HG03095 (cell line): ENCODE measurements around the gene LRMDA.

ENCODE experiments used
- ATAC-seq: cut with Tn5 transposase; IDR thresholded peaks from one replicate; pipeline ENCODE4 v1.9.1; 2021; ENCODE audit warnings: moderate library complexity; ENCODE audit not compliant: unreplicated experiment

Gene LRMDA

GRCh38 chr10:75654772-75655171, 223.3 kb downstream of the LRMDA start:
- ATAC-seq, result no peak

- ATAC-seq, result no peak
Measured at GRCh38 chr10:75655791-75656451, 224.5 kb downstream of the LRMDA start.

GRCh38 chr10:75657351-75657750, 225.9 kb downstream of the LRMDA start:
- ATAC-seq, result no peak

DNA sequence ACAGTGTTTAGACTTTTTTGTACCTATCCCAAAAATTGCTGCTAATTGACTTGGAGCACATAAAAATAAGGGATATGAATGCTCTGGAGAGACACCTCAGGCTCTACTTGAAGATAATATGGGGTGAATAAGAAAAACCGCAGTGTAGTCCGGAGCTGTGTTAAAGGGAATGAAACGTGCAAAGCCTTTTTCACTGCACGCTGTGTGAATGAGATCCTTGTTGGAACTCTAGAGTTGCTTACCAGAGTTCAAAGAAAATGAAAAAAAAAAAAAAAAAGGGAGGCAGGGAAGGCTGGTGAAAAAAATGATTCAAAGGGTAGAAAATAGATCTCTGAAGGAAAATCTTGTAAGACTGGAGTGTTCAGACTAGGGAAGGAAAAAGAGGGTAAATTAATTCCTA, 226.6 kb downstream of the LRMDA start:
- ATAC-seq, result no peak

DNA sequence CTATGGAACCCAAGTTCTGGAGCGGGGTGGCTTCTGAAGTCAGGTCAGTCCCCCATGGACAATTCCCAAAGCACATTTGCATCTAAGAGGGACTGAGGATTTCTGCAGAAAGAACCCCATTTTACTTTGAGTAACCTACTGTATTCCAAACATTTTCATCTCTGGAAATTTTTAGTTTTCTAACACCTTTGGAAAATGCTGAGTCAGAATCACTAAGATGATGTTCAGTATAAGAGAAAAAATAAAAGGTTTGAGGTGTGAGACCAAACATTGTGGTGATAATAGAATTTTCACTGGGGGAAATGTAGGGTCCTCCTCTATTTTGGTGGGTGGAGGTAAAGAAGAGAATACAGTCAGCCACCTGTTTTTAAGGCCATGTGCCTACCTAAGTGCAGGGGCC, 227.1 kb downstream of the LRMDA start:
- ATAC-seq, result no peak

- no peak for ATAC-seq
Measured at GRCh38 chr10:75658915-75659314, 227.5 kb downstream of the LRMDA start.

GRCh38 chr10:75660823-75661222, 229.4 kb downstream of the LRMDA start:
- ATAC-seq, result no peak

DNA sequence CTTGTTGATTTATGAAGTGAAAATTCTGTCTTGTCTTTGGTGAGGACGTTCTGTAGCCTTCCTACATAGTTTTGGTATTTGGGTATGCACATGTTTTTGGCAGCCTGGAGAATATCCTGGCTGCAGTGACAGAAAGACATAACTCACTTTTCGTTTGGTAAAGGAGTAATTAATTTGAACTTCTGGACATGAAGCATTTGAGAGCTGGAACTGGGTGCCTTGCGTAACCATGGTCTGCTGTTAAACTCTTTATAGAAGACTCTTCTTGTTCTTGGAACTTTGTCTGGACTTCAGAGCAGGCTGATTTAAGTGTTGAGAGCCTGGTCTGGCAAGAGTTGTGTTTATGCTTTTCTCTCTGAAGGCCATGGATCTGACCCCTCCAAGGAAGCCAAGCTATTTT, 231.3 kb downstream of the LRMDA start:
- no peak for ATAC-seq

GRCh38 chr10:75663947-75664664, 232.7 kb downstream of the LRMDA start:
- ATAC-seq, result no peak

GRCh38 chr10:75664968-75665367, 233.5 kb downstream of the LRMDA start:
- no peak for ATAC-seq

DNA sequence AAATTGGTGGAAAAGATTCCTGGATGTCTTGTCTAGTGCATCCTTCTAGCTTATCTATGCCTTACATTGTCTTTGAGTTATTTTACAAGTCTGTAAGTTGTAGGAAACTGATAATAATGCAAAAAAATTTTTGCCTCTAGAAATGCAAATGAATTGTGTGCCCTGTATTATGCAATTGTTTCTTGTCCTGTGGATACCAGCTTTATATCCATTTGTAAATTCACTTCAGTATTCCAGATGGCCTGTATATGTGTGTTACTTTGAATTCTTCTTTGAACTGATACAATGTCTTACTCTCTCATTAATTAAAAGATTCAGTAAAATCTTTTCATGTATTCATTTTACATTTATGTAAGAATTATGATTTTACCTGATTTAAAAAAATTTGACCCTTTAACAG, 234.3 kb downstream of the LRMDA start:
- ATAC-seq, result no peak

DNA sequence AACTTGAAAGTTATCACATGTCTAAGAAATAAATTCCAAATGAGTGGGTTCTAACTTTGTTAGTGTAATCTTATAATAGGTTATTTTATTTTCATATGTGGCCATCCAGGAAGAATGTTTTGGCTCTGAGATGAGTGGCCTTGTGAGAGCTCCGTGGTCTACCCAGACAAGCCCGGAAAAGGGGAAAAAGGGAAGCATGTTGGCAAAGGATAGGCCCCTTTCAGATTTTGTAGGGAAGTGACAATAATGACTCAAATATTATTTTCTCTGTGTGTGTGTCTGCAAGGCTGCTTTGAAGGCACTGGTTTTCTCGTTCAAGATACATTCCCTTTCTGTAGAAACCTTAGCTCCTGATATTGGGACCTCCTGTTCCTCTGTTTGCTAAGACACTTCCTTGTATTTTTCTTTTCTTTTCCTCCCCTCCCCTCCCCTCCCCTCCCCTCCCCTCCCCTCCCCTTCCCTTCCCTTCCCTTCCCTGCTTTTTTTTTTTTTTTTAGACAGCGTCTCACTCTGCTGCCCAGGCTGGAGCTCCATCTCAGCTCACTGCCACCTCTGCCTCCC, 240.8 kb downstream of the LRMDA start:
- ATAC-seq, result no peak

DNA sequence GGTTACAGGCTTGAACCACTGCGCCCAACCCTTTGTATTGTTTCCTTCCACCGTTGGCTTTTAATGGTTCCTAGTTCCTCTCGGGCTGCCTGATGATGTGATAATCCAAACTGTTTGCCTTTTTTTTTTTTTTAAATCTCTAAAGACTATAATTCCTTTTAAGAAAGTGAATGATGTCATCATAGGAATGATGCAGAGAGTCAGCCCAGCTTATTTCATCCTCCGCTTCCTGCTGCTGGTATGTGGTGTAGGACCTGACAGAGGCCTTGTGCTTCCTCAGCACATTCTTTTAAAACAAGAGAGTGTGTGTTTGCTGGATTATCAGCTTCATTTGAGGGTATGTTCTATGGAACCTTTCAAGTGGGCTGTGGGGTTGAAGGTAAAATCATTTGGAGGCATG, 241.4 kb downstream of the LRMDA start:
- ATAC-seq, result no peak

DNA sequence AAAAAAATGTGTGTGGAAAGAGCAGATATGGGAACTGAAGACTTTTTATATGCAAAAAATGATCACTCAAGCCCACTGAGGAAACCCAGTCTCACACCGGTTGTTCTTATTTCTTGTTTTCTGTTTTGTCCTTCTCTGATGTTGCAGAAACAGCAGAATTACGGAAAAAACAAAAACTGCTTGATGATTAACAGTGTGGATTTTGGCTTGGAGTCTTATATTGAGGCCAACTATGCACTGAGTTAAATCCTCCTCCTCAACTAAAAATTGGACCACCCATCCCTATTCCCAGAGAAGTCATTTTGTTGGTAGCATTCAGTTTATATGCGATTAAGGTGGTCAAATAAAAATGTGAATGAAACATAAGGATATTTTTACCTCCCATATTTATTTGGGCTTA, 246.1 kb downstream of the LRMDA start:
- ATAC-seq, result no peak

- no peak for ATAC-seq
Measured at GRCh38 chr10:75678527-75678926, 247.1 kb downstream of the LRMDA start.

DNA sequence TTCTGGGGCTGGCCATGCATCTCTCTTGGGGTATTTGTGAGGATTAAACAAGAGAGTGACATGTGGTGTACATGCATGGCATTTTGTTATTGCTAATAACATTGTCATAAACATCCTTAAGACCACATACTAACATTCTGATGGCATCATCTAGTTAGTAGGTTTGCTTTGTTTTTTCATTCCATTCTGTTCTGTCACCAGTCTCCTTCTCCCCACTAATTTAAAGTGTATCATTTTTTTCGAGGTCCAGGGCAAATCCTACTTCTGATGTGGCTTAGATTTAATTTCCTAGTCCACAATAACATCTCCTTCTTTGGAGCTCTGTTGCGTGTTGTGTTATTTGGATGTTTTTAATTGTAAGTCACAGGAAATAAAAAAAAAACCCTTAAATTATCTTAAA, 248.1 kb downstream of the LRMDA start:
- no peak for ATAC-seq

DNA sequence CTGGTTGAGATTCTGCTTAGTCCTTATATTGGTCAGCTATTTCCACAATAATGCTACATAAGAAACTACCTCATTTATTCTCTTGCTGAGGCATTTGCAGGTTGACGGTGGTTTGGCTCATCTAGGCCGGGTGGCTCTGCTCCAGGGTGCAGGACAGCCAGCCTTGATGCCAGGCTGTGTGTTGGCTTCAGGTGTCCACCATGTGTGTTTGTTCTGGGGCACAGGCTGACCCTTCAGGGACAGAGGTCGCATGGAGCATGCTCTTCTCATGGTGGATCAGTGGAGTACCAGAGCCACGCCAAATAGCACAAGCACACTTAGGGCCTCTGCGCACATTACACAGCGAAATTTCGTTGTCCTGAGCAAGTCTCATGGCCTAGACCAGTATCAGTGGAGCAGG, 249.9 kb downstream of the LRMDA start:
- ATAC-seq, result no peak

- ATAC-seq, result no peak
Measured at GRCh38 chr10:75682649-75683557, 251.5 kb downstream of the LRMDA start.

- ATAC-seq, result no peak
Measured at GRCh38 chr10:75685187-75685586, 253.8 kb downstream of the LRMDA start.

- ATAC-seq, result no peak
Measured at GRCh38 chr10:75688506-75689300, 257.3 kb downstream of the LRMDA start.

- no peak for ATAC-seq
Measured at GRCh38 chr10:75693489-75693888, 262.1 kb downstream of the LRMDA start.
